Parathyroid adenoma (tissue), 2 donors: Measurements from ENCODE around the gene GNAT2.
A peak's percentile ranks its signal among the peaks of the same experiment; 100 is the strongest.

Experiments used
- H2AFZ ChIP-seq: fragments of 300-600 bp; sonication (generic); one replicate; pipeline ENCODE4 v1.7.0; 2017; ENCODE audit warnings: antibody characterized with exemption, mild to moderate bottlenecking
- H3K27ac ChIP-seq: fragments of 300-600 bp; sonication (generic); one replicate; pipeline ENCODE4 v1.7.0; 2017
- H3K27me3 ChIP-seq: fragments of 300-600 bp; sonication (generic); one replicate; pipeline ENCODE4 v1.7.0; 2017; ENCODE audit warnings: low read length; ENCODE audit not compliant: control insufficient read depth, insufficient read depth
- H3K36me3 ChIP-seq: fragments of 300-600 bp; sonication (generic); one replicate; pipeline ENCODE4 v1.7.0; 2017; ENCODE audit warnings: low read length; ENCODE audit not compliant: control insufficient read depth, insufficient read depth
- H3K4me1 ChIP-seq: fragments of 300-600 bp; sonication (generic); one replicate; pipeline ENCODE4 v1.7.0; 2017; ENCODE audit warnings: control low read depth
- H3K4me2 ChIP-seq: fragments of 300-600 bp; sonication (generic); one replicate; pipeline ENCODE4 v1.7.0; 2017; ENCODE audit warnings: low read length
- H3K4me3 ChIP-seq: fragments of 300-600 bp; sonication (generic); one replicate; pipeline ENCODE4 v1.7.0; 2017; ENCODE audit warnings: low read depth, low read length
- H3K79me2 ChIP-seq: fragments of 300-600 bp; sonication (generic); one replicate; pipeline ENCODE4 v1.7.0; 2017; ENCODE audit warnings: control low read depth
- H3K9ac ChIP-seq: fragments of 300-600 bp; sonication (generic); one replicate; pipeline ENCODE4 v1.7.0; 2017; ENCODE audit warnings: mild to moderate bottlenecking
- H3K9me3 ChIP-seq: fragments of 300-600 bp; sonication (generic); one replicate; pipeline ENCODE4 v1.7.0; 2017; ENCODE audit warnings: low read length; ENCODE audit not compliant: control insufficient read depth
- TF ChIP-seq, protein P1 (sequence below): fragments of 300-600 bp; sonication (generic); IDR thresholded peaks from one replicate; pipeline ENCODE4 v1.7.0; 2017; ENCODE audit warnings: antibody characterized with exemption, mild to moderate bottlenecking
- donor health status: primary hyperparathyroidism.

GNAT2 gene

DNA sequence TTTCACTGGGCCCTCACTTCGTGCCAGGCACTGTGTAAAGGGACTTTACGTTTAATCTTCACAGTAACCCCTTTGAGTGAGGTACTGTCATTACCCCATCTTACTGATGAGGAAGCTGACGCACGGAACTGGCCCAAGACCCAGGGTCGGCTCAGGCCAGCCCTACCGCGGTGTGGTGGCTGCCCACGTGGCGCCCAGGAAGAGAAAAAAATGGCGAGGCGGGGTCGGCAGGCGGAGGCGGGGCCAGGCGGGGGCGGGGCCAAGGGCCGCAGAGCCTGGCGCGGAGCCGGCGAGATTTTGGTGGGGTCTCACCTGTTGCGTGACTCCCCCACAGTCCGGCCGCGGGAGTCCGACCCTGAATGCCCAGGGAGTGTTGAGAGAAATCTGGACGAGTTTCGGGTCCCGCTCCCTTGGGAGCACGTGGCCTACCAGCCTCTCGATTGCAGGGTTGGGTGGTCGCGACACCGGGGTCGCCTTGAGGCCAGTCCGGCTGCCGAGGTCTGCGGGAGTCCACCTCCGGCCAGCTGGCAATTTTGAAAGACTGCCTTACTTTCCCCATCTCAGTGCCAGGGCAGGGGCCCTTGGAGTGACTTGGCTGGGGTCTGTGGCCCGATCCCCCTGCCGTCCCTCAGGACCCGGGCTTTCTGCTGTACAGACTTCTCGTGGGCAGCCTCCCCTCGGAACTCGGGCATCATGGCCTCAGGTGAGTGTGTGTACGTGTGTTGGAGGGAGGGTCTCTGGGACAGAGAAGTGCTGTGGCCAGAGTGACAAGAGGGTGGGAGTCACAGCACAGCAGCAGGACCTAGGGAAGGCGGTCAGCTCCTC lies at the start of gene GNAT2, which contains the start of gene AMPD2:
Gene GNAT2, minus strand, starts transcription at position 41 of the 825 bp plus-strand sequence. CDS start 6,746 bp downstream, outside the sequence.
Gene AMPD2, plus strand, starts transcription at position 262 of the 825 bp plus-strand sequence. CDS start 1,339 bp downstream, outside the sequence.
- TF ChIP-seq, protein P1, sequence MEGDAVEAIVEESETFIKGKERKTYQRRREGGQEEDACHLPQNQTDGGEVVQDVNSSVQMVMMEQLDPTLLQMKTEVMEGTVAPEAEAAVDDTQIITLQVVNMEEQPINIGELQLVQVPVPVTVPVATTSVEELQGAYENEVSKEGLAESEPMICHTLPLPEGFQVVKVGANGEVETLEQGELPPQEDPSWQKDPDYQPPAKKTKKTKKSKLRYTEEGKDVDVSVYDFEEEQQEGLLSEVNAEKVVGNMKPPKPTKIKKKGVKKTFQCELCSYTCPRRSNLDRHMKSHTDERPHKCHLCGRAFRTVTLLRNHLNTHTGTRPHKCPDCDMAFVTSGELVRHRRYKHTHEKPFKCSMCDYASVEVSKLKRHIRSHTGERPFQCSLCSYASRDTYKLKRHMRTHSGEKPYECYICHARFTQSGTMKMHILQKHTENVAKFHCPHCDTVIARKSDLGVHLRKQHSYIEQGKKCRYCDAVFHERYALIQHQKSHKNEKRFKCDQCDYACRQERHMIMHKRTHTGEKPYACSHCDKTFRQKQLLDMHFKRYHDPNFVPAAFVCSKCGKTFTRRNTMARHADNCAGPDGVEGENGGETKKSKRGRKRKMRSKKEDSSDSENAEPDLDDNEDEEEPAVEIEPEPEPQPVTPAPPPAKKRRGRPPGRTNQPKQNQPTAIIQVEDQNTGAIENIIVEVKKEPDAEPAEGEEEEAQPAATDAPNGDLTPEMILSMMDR, result no peak
- Histone ChIP-seq H3K79me2 (no peaks in the 10 kb centered on the region), H3K4me1 (no peaks in the 10 kb centered on the region), H3K4me3 (peak within 1 kb of the TSS; percentile 89), H3K9ac (no peak within 1 kb of the TSS), H3K9me3 (no peaks in the 10 kb centered on the region), H3K4me2 (peak within 1 kb of the TSS; percentile 100), H2AFZ (peak within 1 kb of the TSS; percentile 83), H3K27me3 (no peaks in the 10 kb centered on the region), H3K36me3 (no peaks in the 10 kb centered on the region), H3K27ac (peak within 1 kb of the TSS; percentile 74)

DNA sequence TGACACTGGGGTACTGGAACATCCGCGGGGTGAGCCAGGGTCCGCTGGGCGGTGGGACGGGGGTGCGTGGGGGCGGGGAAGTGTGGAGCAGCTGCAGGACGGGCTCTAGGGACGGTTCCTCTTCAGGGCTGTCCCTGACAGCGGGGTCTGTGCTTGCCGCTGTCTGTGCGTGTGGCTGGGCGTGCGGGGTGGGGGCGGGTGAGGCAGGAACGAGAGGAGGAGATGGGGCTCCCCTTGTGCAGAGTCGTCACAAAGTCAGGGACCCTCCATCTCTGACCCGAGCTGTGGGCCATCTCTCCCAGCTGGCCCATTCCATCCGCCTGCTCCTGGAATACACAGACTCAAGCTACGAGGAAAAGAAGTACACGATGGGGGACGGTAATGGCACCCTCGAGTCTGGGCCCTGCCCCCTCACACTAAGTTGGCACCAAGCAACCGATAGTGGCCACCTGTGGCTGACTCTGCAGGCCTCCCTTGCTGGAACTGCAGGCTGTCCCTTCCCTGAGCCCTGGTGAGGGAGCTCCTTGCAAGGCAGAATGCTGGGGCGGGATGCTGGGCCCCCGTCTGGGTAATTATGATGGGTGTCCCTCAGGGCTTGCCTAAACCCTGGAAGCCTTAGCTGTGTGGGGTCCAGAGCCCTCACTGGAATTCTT lies 48.8 kb upstream of the GNAT2 start:
- H3K27ac ChIP-seq, result no peak overlapping the region
- no peaks in the 10 kb centered on the region for H3K79me2 ChIP-seq
- peak overlapping the region; percentile 85 for H3K4me2 ChIP-seq
- H3K27me3 ChIP-seq, result no peaks in the 10 kb centered on the region
- H3K4me1 ChIP-seq, result no peaks in the 10 kb centered on the region
- no peaks in the 10 kb centered on the region for H3K36me3 ChIP-seq
- peak overlapping the region; percentile 61 for H3K4me3 ChIP-seq
- peak overlapping the region; percentile 34 for H2AFZ ChIP-seq
- H3K9ac ChIP-seq, result no peak overlapping the region
- TF ChIP-seq, protein P1, result no peak
- H3K9me3 ChIP-seq, result no peaks in the 10 kb centered on the region

DNA sequence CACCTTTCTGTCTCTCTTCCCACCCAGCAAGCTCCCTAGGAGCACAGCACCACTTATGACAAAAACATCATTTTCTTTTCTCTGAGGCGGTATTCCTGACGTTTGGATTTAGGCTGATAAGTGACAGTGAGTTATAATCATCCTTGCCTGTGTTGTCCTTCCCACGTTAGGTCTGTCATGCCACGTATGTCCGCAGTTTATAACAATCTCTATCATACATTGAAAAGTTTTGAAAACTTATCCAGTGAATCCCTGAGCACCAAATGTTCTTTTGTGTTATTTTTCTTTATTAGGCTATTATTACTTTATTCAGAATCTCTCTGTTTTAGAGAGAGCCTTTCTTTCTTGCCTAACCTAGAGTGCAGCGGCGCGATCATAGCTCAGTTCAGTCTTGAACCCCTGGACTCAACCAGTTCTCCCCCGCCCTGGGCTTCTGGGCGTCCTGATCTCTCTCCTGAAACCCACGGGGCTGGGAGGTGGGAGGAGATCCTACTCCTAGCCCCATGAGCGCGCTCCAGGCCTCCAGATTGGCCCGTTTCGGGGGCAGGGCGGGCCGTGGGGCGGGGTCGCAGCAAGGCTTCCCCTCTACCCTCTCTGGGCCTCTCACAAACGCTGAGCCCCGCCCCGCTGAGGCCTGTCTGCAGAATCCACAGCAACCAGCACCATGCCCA lies 48.2 kb upstream of the GNAT2 start, which contains the start of gene GSTM2:
Gene GSTM2, plus strand, starts transcription at position 606 of the 671 bp plus-strand sequence. Its CDS starts 59 bp downstream, at position 665.
- Histone ChIP-seq H3K4me2 (peak within 1 kb of the TSS; percentile 85), H3K9me3 (no peaks in the 10 kb centered on the region), H3K4me1 (no peaks in the 10 kb centered on the region), H3K36me3 (no peaks in the 10 kb centered on the region), H3K27me3 (no peaks in the 10 kb centered on the region), H3K4me3 (peak within 1 kb of the TSS; percentile 61), H3K79me2 (no peaks in the 10 kb centered on the region), H3K27ac (no peak within 1 kb of the TSS), H3K9ac (no peak within 1 kb of the TSS), H2AFZ (peak within 1 kb of the TSS; percentile 34)
- TF ChIP-seq, protein P1, result no peak

DNA sequence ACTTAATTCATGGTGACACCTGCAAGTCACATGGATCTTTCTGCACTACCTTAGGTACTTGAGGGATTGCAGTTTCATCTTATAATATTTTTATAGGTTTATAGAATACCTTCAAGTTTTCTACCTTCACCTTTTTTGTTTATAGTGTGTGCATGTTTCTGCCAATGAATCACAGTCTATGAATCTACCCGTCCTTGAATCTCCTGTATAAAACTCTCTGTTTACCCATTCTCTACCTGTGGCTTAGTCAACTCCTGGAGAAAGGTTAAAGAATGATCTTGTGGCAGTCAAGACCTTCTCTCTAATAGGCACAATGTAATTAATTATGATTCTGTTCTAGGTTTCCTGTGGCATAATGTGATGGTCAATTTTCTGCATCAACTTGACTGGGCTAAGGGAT lies 45.3 kb upstream of the GNAT2 start:
- Histone ChIP-seq H3K4me1 (peaks cover 4% of the 10 kb centered on the region), H3K4me2 (no peak overlapping the region), H3K9ac (no peak overlapping the region), H2AFZ (no peak overlapping the region), H3K27ac (no peak overlapping the region), H3K36me3 (no peaks in the 10 kb centered on the region), H3K27me3 (no peaks in the 10 kb centered on the region), H3K9me3 (no peaks in the 10 kb centered on the region), H3K4me3 (no peak overlapping the region), H3K79me2 (no peaks in the 10 kb centered on the region)
- TF ChIP-seq, protein P1, result no peak
